T follicular helper cell (primary cell): ENCODE data around the gene PSME2.

Experiments
- DNase-seq: peaks from one replicate; pipeline ENCODE4 v3.0.0-alpha.2; 2020; ENCODE audit warnings: low read depth

Gene PSME2

DNA sequence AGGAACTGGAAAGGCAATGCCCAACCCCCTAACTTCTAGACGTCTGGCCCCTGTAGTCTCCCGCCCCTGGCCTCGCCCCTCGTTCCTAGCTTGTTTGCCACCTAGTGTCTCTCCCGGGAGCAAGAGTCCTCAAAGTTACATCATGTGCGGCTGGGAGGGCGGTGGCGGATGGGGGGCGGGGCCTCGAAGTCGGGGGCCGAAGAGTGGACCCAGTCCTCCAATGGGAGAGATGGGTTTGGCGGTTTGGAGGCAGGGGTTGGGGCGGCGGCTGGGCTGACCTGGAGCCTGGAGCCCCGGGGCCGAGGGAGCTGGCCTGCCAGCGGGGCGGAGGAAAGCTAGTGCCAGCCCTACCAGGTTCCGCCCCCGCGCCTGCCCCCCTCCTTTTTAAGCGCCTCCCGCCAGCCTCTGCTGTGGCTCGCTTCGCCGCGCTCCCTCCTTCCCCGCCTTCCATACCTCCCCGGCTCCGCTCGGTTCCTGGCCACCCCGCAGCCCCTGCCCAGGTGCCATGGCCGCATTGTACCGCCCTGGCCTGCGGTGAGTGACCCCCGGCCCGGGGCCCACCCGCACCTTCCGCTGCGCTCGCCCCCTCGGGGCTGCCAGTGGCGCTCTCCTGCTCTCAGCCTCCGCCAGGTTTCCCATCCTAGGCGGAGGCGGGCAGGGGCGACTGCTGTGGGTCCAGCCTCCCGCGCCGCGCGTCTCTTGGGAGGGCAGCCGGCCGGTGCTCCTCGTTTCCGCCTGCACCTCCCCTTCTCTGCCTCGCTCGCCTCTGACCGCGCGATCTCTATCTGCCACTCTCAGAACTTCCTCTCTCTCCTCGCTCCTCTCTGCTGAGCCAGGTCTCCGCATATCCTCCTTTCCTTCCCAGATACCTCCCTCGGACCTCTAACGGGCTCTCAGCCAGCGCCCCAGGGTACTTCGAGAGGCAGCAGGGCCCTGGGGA, 52.2 kb downstream of the PSME2 start, which contains the start of gene PCK2:
Gene PCK2, plus strand, starts transcription at position 411 of the 940 bp plus-strand sequence. Its CDS starts 95 bp downstream, at position 506.
- DNase-seq, result peak; percentile 54
